ENCODE measurements around the gene AVPR2. TPM values are rescaled to one million over a fixed set of nuclear protein-coding genes. Genes with fewer than 3 reads are reported as not detected.

Gene AVPR2
- total and polyA plus RNA-seq, 4 donors, result 0.05 TPM; not detected in 3

DNA sequence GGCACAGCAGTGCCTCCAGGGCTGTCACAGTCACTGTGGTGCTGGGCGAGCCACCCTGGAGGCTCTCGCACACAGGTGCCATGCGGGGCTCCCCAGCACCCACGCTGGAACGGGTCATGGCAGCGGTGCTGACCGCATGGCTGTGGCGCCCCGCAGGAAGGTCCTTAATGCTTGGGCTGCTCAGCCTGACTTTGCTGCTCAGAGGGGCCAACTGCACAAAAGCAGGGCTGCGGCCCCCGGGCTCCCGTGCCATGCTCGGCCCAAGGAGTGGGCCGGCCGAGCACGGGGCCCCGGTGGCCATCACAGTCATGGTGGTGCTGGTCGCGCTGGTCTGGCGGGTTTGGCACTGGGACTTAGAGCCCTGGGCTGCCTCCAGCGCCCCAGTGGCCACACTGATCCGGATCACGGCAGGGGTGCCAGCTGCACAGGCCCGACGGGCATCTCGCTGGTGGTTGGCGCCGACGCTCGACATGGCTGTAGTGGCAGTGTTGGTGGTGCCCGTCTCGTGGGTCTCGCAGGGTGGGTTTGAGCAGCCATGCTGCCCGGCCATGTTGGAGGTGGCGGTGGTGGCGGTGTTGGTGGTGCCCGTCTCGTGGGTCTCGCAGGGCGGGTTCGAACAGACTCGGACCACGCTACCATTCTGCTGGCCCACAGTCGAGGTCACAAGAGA lies 50.2 kb downstream of the AVPR2 start:
- H3K9ac ChIP-seq (ENCODE audit: low read depth in 1 of 2, low read length in 2 of 2), result no peak overlapping the region
- no peak for TF ChIP-seq ZBTB33 (IDR thresholded peaks at IDR 0.05)
- no peak for TF ChIP-seq FOXA2 (IDR thresholded peaks at IDR 0.05)
- TF ChIP-seq EGR1 (IDR thresholded peaks at IDR 0.05; ENCODE audit: low read depth in 2 of 2), result no peak
- no peak for TF ChIP-seq SP1 (IDR thresholded peaks at IDR 0.05)
- no peak for TF ChIP-seq TAF1 (conservative IDR thresholded peaks at IDR 0.05)
- TF ChIP-seq FOXA1 (IDR thresholded peaks at IDR 0.05), result no peak
- no peak for TF ChIP-seq YY1 (IDR thresholded peaks at IDR 0.05)
- no peak for TF ChIP-seq HNF4G (IDR thresholded peaks at IDR 0.05)
- no peak for TF ChIP-seq REST (IDR thresholded peaks at IDR 0.05)
- no peak overlapping the region for H3K4me3 ChIP-seq (ENCODE audit: low read depth in 1 of 3, low read length in 3 of 3)
- no peaks in the 10 kb centered on the region for H3K9me3 ChIP-seq (ENCODE audit: control insufficient read depth in 4 of 4, low read length in 3 of 4)
- H3K4me1 ChIP-seq (ENCODE audit: control insufficient read depth in 4 of 4, insufficient read depth in 4 of 4, low read length in 3 of 4), result peaks cover 0 to 4% (median 0%) of the 10 kb centered on the region in 4 donors
- WGBS, result 96% methylated on average over 43 of the region's 44 CpGs
- peaks cover 28 to 95% (median 36%) of the 10 kb centered on the region in 4 donors for H3K36me3 ChIP-seq (ENCODE audit: control insufficient read depth in 4 of 4, insufficient read depth in 3 of 4, low read depth in 1 of 4, low read length in 3 of 4)
- H3K27ac ChIP-seq (ENCODE audit: low read depth in 1 of 2, low read length in 2 of 2), result no peak overlapping the region
- no peak for DNase-seq (ENCODE audit: low spot score)
- H3K27me3 ChIP-seq (ENCODE audit: control insufficient read depth in 4 of 4, insufficient read depth in 4 of 4, low read length in 3 of 4), result no peaks in the 10 kb centered on the region

GRCh38 chrX:153955228-153955732 lies 50.8 kb downstream of the AVPR2 start:
- Histone ChIP-seq H3K9me3 (ENCODE audit: control insufficient read depth in 4 of 4, low read length in 3 of 4) (no peaks in the 10 kb centered on the region), H3K36me3 (ENCODE audit: control insufficient read depth in 4 of 4, insufficient read depth in 3 of 4, low read depth in 1 of 4, low read length in 3 of 4) (peaks cover 32 to 95% (median 35%) of the 10 kb centered on the region in 4 donors), H3K4me1 (ENCODE audit: control insufficient read depth in 4 of 4, insufficient read depth in 4 of 4, low read length in 3 of 4) (no peaks in the 10 kb centered on the region), H3K9ac (ENCODE audit: low read depth in 1 of 2, low read length in 2 of 2) (no peak overlapping the region), H3K4me3 (ENCODE audit: low read depth in 1 of 3, low read length in 3 of 3) (no peak overlapping the region), H3K27me3 (ENCODE audit: control insufficient read depth in 4 of 4, insufficient read depth in 4 of 4, low read length in 3 of 4) (no peaks in the 10 kb centered on the region), H3K27ac (ENCODE audit: low read depth in 1 of 2, low read length in 2 of 2) (no peak overlapping the region)
- WGBS, result 86% methylated on average over 12 of the region's 12 CpGs
- no peak for DNase-seq (ENCODE audit: low spot score)
- TF ChIP-seq EGR1 (IDR thresholded peaks at IDR 0.05; ENCODE audit: low read depth in 2 of 2) (no peak), RXRA (IDR thresholded peaks at IDR 0.05) (no peak), NR2F2 (IDR thresholded peaks at IDR 0.05) (no peak), REST (IDR thresholded peaks at IDR 0.05) (no peak), FOXA2 (IDR thresholded peaks at IDR 0.05) (no peak), TAF1 (conservative IDR thresholded peaks at IDR 0.05) (no peak), ZBTB33 (IDR thresholded peaks at IDR 0.05) (no peak), HNF4A (conservative IDR thresholded peaks at IDR 0.05) (no peak), JUND (IDR thresholded peaks at IDR 0.05) (no peak), FOXA1 (IDR thresholded peaks at IDR 0.05) (no peak), GABPA (IDR thresholded peaks at IDR 0.05 in 1 of 2, conservative IDR thresholded peaks at IDR 0.05 in 1 of 2) (no peak), RAD21 (IDR thresholded peaks at IDR 0.05) (no peak), SP1 (IDR thresholded peaks at IDR 0.05) (no peak)
- TF ChIP-seq, protein P1, sequence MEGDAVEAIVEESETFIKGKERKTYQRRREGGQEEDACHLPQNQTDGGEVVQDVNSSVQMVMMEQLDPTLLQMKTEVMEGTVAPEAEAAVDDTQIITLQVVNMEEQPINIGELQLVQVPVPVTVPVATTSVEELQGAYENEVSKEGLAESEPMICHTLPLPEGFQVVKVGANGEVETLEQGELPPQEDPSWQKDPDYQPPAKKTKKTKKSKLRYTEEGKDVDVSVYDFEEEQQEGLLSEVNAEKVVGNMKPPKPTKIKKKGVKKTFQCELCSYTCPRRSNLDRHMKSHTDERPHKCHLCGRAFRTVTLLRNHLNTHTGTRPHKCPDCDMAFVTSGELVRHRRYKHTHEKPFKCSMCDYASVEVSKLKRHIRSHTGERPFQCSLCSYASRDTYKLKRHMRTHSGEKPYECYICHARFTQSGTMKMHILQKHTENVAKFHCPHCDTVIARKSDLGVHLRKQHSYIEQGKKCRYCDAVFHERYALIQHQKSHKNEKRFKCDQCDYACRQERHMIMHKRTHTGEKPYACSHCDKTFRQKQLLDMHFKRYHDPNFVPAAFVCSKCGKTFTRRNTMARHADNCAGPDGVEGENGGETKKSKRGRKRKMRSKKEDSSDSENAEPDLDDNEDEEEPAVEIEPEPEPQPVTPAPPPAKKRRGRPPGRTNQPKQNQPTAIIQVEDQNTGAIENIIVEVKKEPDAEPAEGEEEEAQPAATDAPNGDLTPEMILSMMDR (IDR thresholded peaks at IDR 0.05; ENCODE audit: low read depth, low read length, missing input control), result no peak
- TF ChIP-seq, protein P2, sequence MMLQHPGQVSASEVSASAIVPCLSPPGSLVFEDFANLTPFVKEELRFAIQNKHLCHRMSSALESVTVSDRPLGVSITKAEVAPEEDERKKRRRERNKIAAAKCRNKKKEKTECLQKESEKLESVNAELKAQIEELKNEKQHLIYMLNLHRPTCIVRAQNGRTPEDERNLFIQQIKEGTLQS (IDR thresholded peaks at IDR 0.05), result no peak
